ENCODE data around the gene OVOL1.

Gene OVOL1

DNA sequence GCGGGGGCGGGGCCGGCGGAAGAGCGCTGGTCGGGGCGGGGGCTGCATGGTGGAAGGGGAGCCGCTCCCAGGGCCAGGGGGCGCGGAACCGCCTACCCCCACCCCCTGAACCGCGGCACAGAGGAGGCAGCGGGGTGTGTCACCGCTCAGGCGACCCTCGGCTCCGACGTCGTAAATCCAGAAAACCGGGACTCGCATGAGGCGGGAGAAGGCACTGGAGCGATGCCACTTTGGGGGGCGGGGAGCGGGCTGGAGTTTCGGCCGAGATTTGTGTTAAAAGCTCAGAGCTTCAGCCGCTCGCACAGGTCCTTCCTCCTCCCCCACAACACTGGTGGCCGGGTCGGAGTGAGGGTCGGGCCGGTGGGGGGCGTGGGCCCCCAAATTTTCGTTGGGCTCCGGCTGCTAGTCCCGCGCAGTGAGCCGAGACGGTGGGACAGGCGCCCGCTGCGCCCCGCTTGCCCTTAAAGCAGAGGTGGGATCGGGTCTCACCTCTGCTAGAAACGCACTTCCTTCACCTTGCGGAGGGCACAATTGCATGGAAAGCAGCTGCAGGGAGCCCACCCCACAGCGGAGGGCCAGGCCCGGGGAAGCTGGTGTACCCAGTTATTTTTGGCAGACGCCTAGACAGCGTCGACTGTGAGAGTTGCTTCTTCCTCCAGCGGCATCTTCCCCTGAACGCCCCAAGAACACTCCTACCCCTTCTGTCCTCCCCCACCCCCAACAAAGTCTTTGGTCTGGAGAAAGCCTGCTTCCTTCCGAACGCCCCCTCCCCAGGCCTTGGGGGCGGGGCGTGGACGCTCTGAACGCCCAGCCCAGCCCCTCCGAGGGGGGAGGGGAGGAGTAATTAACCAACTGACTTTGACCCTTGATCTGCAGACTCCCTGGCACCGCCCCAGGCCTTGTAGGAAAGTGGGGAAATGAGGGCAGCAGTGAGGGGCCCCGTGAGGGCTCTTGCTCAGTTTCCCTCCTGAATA lies 1.1 kb downstream of the OVOL1 start:
- Histone ChIP-seq H3K4me3 (ENCODE audit: low read length) (peak overlapping the region; percentile 36), H3K4me1 (ENCODE audit: control insufficient read depth, insufficient read depth, low read length) (peaks cover 61% of the 10 kb centered on the region)

DNA sequence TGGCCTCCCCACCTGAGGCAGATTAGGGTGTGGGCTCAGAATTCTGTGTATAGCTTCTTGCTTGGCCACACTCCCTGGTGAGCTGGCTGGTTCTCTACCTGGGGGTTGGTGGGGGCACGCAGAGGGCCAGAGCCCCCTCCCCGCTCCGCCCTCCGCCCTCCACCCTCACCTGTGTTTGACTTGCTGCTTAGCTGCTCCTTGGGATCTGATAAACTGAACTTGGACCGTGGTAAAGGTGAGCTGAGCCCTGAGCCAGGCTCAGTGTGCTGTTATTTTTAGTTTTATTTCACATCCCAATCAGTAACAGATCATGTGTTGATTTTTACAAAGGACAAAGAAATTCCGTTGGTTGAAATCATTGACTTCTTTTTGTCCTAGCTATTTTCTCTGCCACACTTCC lies 2.0 kb downstream of the OVOL1 start:
- Histone ChIP-seq H3K9ac (ENCODE audit: low read length) (peak overlapping the region; percentile 53), H3K4me3 (ENCODE audit: low read length) (peak overlapping the region; percentile 36), H3K27me3 (ENCODE audit: control insufficient read depth, insufficient read depth, low read length) (peaks cover 22% of the 10 kb centered on the region), H3K4me1 (ENCODE audit: control insufficient read depth, insufficient read depth, low read length) (peaks cover 69% of the 10 kb centered on the region), H3K9me3 (ENCODE audit: control insufficient read depth, low read length) (no peaks in the 10 kb centered on the region), H3K36me3 (ENCODE audit: control insufficient read depth, insufficient read depth, low read length) (no peaks in the 10 kb centered on the region)

More for the DNA sequence above, 1.1 kb downstream of the OVOL1 start:
- Histone ChIP-seq H3K36me3 (ENCODE audit: control insufficient read depth, insufficient read depth, low read length) (no peaks in the 10 kb centered on the region), H3K27me3 (ENCODE audit: control insufficient read depth, insufficient read depth, low read length) (peaks cover 22% of the 10 kb centered on the region), H3K9ac (ENCODE audit: low read length) (peak overlapping the region; percentile 53), H3K9me3 (ENCODE audit: control insufficient read depth, low read length) (no peaks in the 10 kb centered on the region)

DNA sequence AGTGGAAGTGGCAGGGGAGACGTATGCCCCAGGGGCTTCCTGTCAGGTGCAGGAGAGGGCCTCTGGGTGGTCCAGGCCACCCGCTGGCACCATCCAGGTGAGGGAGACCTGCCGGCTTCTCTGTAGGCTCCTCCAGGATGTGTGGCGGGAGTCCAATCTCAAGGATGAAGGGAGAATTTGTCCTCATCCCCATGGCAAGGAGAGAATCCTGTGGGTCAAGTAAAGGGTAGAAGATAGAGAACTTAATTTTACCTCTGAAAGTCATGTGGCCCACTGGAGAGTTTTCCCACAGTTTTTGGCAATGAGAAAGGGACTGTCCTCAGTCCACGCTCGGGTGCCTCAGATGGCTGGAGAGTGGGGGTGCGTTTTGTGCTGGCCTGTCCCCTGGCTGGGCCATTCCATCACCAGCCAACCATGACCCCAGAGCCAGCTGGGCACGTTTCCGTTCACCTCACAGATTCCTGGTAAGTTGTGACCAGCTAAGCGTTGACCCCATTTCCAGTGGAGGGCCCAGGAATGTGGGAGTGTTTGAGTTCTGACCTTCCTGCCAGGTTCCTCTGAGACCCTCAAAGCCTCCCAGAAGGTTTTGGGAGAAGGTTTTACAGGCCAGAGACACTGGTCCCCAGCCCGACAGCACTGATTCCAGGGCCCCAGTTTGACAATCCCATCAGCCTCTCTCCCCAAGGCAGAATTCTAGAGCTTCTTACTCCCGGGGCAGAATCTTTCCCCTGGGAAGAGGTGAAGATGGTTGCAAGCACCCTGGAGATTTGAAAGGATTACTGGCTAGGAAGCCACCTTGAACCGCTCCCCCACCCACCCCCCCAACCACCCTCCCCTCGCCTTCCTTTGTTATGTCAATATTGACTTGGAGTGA lies 2.6 kb downstream of the OVOL1 start:
- Histone ChIP-seq H3K27me3 (ENCODE audit: control insufficient read depth, insufficient read depth, low read length) (peaks cover 22% of the 10 kb centered on the region), H3K9me3 (ENCODE audit: control insufficient read depth, low read length) (no peaks in the 10 kb centered on the region), H3K36me3 (ENCODE audit: control insufficient read depth, insufficient read depth, low read length) (peaks cover 2% of the 10 kb centered on the region), H3K9ac (ENCODE audit: low read length) (no peak overlapping the region), H3K4me3 (ENCODE audit: low read length) (no peak overlapping the region), H3K4me1 (ENCODE audit: control insufficient read depth, insufficient read depth, low read length) (peaks cover 70% of the 10 kb centered on the region)

DNA sequence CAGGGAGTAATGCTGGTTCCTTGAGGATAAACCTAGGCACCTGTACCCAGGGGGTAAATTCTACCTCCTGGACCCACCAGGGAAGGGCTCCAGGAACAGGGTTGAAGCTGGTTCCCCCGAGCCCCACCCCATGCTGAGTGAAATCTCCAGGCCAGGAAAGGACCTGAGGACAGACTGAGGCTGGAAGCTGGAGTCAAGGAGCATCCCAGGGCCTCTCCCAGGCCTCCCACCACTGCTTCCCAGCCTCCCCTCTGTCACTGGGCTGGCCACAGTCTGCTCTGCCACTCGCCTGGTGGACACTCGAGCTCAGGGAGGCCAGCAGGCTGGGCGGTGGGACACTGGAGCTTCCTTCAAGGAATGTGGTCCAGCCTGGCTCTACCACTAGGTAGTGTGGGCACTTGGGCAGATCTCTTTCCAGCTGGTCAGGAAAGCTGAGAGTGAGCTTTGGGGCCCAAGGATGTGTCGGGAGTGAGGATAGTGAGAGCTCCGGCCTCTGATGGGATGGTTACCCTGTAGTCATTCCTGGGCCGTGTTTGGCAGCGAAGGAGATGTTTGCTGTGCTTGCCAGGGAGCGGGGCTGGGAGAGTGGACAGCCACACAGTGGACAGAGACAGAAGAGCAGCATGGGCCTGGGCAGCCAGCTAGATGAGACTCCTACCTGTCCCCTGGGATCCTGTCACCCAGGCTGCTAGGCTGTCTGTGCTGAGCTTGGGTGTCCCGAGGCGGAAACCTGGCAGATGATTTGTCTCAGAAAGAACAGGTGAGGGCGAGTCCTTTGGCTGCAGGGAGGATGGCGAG lies 3.4 kb downstream of the OVOL1 start:
- peaks cover 69% of the 10 kb centered on the region for H3K4me1 ChIP-seq (ENCODE audit: control insufficient read depth, insufficient read depth, low read length)
- H3K9me3 ChIP-seq (ENCODE audit: control insufficient read depth, low read length): no peaks in the 10 kb centered on the region
- no peak overlapping the region for H3K9ac ChIP-seq (ENCODE audit: low read length)
- H3K4me3 ChIP-seq (ENCODE audit: low read length): no peak overlapping the region
- H3K36me3 ChIP-seq (ENCODE audit: control insufficient read depth, insufficient read depth, low read length): peaks cover 5% of the 10 kb centered on the region
- H3K27me3 ChIP-seq (ENCODE audit: control insufficient read depth, insufficient read depth, low read length): peaks cover 22% of the 10 kb centered on the region

DNA sequence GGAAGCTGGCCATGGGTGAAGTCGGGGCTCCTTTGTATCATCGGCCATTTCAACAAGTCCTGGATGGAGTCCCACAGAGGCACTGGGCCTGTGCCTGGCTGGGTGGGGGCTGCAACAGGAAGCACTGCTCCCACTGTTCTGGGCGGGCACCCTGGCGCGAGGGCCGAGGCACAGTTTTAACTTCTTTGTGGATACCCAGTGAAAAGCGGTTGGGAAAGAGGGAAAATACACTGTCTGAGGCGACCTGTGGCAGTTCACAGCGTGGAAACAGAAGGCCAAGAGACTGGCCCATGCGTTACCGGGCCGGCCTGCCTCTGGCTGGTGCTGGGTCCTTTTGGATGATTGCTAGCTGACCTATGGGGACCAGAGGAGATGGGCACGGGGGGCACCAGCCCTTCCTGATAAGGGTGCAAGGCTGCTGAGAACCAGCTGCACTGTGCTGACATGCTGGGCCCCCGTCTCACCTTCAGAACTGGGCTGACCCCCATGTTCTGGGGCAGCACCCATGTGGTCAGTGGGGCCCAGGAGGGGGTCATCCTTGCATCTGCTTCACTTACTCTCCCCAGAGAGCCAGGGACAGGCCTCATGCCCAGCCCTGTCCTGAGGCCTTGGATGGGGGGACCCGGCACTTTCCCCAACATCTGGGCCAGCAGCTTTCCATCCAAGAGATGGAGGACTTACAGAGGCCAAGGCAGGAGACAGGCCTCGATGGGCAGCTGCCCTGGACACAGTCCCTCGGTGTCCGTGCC lies 4.2 kb downstream of the OVOL1 start:
- no peaks in the 10 kb centered on the region for H3K9me3 ChIP-seq (ENCODE audit: control insufficient read depth, low read length)
- peaks cover 18% of the 10 kb centered on the region for H3K27me3 ChIP-seq (ENCODE audit: control insufficient read depth, insufficient read depth, low read length)
- peak overlapping the region; percentile 50 for H3K9ac ChIP-seq (ENCODE audit: low read length)
- H3K4me3 ChIP-seq (ENCODE audit: low read length): no peak overlapping the region
- peaks cover 5% of the 10 kb centered on the region for H3K36me3 ChIP-seq (ENCODE audit: control insufficient read depth, insufficient read depth, low read length)
- peaks cover 66% of the 10 kb centered on the region for H3K4me1 ChIP-seq (ENCODE audit: control insufficient read depth, insufficient read depth, low read length)

DNA sequence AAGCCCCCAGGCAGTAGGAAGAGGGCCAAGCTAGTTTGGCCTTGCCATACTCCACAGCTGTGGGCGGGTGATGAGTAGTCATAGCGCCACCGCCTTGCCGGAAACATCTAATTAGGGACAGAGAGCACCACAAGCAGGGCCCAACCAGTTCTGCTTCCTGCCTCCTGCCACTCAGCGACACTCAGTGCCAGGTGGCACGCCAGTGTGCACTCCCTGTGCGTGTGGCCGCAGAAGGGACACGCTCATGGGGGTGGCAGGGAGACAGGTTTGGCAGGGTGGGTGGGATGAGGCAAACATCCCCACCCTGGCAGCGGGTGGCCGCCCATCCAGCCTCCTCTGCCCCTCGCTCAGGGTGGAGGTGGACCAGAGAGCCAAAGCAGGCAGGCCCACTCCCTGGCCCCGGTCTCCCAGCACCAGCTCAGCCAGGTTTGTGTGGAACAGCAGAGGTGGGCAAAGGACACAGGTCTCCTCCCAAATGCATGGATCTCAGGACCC lies 4.9 kb downstream of the OVOL1 start:
- H3K27me3 ChIP-seq (ENCODE audit: control insufficient read depth, insufficient read depth, low read length): peaks cover 13% of the 10 kb centered on the region
- peaks cover 64% of the 10 kb centered on the region for H3K4me1 ChIP-seq (ENCODE audit: control insufficient read depth, insufficient read depth, low read length)
- peak overlapping the region; percentile 50 for H3K9ac ChIP-seq (ENCODE audit: low read length)

DNA sequence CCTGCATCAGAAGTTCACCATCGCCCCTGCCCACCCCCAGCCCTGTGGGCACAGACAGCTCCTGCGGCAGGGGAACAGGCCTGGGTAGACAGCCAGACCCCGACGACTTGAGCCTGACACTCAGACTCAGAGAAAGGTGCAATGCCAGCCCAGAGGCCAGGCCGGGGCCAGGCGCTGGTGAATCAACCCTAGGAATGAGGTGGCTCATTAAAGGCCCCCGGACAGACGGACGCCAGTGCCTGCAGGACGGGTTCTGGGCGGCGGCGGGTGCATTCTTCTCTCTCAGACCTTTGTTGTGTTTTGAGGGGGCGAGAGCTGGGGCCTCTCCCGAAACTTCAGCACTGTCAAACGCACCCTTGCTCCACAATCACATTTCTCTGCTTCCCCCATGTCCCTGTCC lies 5.6 kb downstream of the OVOL1 start:
- H3K9ac ChIP-seq (ENCODE audit: low read length): peak overlapping the region; percentile 13
- no peak overlapping the region for H3K4me3 ChIP-seq (ENCODE audit: low read length)
- H3K4me1 ChIP-seq (ENCODE audit: control insufficient read depth, insufficient read depth, low read length): peaks cover 64% of the 10 kb centered on the region
- H3K36me3 ChIP-seq (ENCODE audit: control insufficient read depth, insufficient read depth, low read length): peaks cover 5% of the 10 kb centered on the region
- H3K9me3 ChIP-seq (ENCODE audit: control insufficient read depth, low read length): no peaks in the 10 kb centered on the region
- H3K27me3 ChIP-seq (ENCODE audit: control insufficient read depth, insufficient read depth, low read length): peaks cover 13% of the 10 kb centered on the region

More for the DNA sequence above, 4.9 kb downstream of the OVOL1 start:
- Histone ChIP-seq H3K9me3 (ENCODE audit: control insufficient read depth, low read length) (no peaks in the 10 kb centered on the region), H3K36me3 (ENCODE audit: control insufficient read depth, insufficient read depth, low read length) (peaks cover 5% of the 10 kb centered on the region), H3K4me3 (ENCODE audit: low read length) (no peak overlapping the region)

DNA sequence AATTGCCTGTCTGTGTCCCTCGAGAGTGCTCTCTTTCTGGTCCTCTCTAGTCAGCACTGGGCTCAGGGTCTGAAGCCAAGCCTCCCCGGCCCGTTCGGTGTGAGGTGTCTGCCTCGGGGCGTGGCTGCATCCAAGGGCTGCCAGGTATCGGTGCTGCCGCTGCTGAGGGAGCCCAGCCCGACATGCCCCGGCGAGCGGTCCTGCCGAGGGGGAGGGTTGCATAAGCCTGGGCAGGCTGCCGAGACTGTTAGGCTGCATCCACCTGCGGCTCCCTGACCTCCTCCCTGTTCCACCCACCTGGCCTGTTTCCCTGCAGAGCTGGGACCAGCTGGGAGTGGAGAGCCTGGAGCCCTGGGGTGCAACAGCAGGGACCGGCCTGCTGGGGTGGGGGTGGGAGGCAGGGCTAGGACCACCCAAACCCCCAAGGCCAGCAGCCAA lies 6.3 kb downstream of the OVOL1 start:
- Histone ChIP-seq H3K9me3 (ENCODE audit: control insufficient read depth, low read length) (no peaks in the 10 kb centered on the region), H3K4me1 (ENCODE audit: control insufficient read depth, insufficient read depth, low read length) (peaks cover 58% of the 10 kb centered on the region), H3K4me3 (ENCODE audit: low read length) (no peak overlapping the region), H3K36me3 (ENCODE audit: control insufficient read depth, insufficient read depth, low read length) (peaks cover 5% of the 10 kb centered on the region), H3K27me3 (ENCODE audit: control insufficient read depth, insufficient read depth, low read length) (peaks cover 6% of the 10 kb centered on the region), H3K9ac (ENCODE audit: low read length) (no peak overlapping the region)

DNA sequence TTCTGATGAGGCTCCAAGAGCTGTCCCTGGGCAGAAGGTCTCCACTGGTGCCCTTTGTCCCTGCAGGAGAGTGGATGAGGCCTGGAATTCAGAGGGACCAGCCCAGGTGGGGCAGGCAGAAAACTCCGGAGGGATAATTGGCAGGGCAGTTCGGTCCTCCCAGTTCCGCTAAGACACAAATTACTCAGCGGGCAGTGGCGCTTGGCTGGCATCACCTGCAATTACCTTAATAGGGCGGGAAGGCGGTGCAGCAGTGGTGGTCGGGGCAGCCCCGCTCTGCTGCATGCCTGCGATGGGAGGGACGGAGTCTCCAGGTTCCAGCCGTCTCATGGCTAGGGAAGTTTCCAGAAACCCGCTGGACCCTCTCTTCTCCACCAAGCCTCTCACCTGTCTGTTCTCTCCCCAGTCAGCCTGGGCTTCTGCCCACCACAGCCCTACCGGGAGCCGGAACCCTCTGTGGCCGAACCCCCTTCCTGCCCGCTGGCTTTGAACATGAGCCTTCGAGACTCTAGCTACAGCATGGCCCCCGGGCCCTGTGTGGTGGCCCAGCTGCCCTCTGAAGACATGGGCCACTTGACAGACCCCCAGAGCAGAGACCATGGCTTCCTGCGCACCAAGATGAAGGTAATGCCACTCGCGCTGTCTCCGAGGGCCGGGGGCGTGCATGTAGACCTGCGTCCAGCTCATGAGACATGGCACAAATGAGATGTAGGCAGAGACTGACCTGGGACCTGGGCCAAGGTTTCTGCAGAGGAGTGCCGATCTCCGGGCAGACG lies 7.0 kb downstream of the OVOL1 start:
- Histone ChIP-seq H3K36me3 (ENCODE audit: control insufficient read depth, insufficient read depth, low read length) (peaks cover 5% of the 10 kb centered on the region), H3K4me1 (ENCODE audit: control insufficient read depth, insufficient read depth, low read length) (peaks cover 51% of the 10 kb centered on the region), H3K27me3 (ENCODE audit: control insufficient read depth, insufficient read depth, low read length) (no peaks in the 10 kb centered on the region), H3K9me3 (ENCODE audit: control insufficient read depth, low read length) (no peaks in the 10 kb centered on the region), H3K4me3 (ENCODE audit: low read length) (no peak overlapping the region), H3K9ac (ENCODE audit: low read length) (no peak overlapping the region)

Data from mucosa of stomach (tissue), 1 donor.